GM20000 (cell line): Measurements from ENCODE around the gene LBX2.

Source experiments
- DNase-seq: peaks from one replicate; pipeline ENCODE4 v3.0.0; 2012; ENCODE audit warnings: low spot score
- CTCF ChIP-seq: IDR thresholded peaks from 2 replicates; pipeline ENCODE4 v1.5.1; 2012; ENCODE audit warnings: mild to moderate bottlenecking, control low read depth; ENCODE audit errors: extremely low read depth, missing control alignments

Gene LBX2

DNA sequence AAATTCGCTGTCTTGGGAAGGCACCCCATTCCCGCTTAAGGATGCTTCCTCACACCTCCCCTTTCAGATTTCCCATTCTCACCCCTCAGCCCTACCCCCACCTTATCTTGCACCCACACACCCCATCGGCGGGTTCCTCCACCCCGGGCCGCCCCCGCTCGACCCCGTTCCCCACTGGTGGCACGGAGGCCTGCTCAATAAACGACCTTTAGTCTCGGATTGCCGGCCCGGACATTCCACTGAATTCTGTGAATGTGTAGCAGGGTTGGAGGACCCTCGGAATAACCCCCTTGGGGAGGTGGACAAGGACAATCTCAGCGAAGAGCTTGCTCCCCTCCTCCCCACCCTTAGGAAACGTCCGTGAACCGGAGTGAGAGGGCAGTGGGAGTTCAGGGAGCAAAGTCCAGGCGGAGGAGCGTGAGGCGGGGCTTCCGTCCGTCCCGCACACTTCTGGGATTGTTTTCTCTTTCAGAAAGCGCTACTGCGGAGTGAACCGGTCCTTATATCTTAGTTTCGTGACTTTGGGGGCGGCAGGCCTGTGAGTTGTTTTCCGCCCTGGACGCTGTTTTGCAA is 2.8 kb upstream of the LBX2 start:
- TF ChIP-seq CTCF, result no peak
- DNase-seq, result peak; percentile 57

- DNase-seq, result peak; percentile 25
- no peak for TF ChIP-seq CTCF
These were observed 2.1 kb upstream of the LBX2 start for GRCh38 chr2:74501335-74502071.

GRCh38 chr2:74500578-74500946 is 1.2 kb upstream of the LBX2 start:
- no peak for DNase-seq
- TF ChIP-seq CTCF, result no peak

- no peak for DNase-seq
These were observed 656 bp upstream of the LBX2 start for GRCh38 chr2:74499940-74500577.

DNA sequence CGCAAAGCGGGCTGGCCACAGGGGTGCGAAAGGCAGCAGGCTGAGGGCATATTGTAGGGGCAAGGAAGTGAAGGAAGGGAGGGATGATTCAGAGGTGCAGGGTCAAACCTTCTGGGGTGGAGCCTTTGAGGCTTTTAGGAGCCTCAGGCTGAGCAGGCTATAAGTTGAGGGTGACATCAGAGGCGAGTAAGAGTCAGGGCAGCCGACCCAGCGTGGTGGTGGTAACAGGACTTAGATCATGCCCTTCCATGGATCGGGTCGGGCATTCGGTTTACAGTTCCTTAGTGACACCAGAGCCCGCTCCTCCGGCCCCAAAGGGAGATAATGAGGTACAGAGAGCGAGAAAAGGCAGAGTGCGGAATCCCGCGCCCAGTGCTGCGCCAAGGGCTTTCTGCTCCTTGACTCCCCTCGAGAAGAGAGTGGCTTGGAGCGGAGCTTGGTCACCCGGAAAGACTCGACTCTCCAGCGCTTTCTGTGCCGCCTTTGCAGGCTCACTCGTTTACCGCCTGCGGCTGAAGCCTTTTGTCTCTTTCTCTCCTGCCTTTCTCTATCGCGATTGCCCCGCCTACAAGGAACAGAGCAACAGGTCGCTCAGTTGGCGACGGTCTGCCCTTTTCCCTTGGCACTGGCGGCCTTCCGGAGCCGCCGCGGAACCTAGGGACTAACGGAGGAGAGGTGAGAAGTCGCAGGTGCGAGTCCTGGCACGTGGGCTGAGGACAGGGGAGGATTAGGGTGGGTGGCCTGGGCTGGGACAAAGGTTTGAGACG is 720 bp downstream of the LBX2 start:
- TF ChIP-seq CTCF, result no peak
- peak; percentile 49 for DNase-seq

More at GRCh38 chr2:74499940-74500577, 656 bp upstream of the LBX2 start:
- TF ChIP-seq CTCF, result no peak

DNA sequence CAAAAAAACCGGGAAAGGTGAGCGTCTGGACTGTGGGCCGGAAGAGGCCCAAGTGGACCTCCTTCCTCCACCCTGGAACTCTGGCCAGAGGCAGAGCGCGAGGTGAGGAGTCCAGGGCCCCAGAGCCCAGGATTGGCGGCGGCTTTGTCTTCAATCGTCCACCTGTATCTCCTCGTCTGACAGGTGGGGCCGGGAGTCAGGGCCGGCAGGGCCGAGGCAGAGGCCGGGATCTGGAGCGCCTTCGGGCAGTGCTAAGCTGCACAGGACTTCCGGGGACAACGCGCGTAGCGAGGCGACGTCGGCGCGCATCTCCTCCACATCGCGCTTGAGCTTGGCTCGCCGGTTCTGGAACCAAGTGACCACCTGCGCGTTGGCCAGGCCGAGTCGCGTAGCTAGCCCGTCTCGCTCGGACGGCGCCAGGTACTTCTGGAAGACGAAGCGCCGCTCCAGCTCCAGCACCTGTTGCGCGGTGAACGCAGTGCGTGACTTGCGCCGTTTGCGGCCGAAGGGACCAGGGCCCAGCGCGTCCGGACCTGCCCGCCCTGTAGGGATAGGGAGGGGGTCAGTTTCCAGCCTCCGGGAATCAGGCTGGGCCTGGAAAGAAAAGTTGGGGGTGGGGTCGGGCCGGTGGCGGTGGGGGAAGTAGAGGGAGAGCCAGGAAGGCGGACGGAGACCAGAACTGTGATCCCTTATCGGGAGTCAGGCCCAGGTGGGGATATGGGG is 1.5 kb downstream of the LBX2 start:
- DNase-seq, result peak; percentile 55
- no peak for TF ChIP-seq CTCF
